Mucosa of descending colon (tissue), 3 donors: ENCODE results near the gene CDH4. TPM values are rescaled to one million over a fixed set of nuclear protein-coding genes. Genes with fewer than 3 reads are reported as not detected.

Experiments used
- ATAC-seq: fragments of 200-7000 bp; cut with Tn5 transposase; one replicate; pipeline ENCODE4 v1.9.1; 2020; ENCODE audit warnings: mild to moderate bottlenecking, moderate library complexity
- DNase-seq, 3 donors: peaks; one replicate each; pipeline ENCODE4 v3.0.0-alpha.2; 2020
- H3K36me3 ChIP-seq: fragments of 200-600 bp; one replicate; pipeline ENCODE4 v1.8.0; 2021; ENCODE audit warnings: low read depth, mild to moderate bottlenecking
- H3K4me1 ChIP-seq: fragments of 200-600 bp; one replicate; pipeline ENCODE4 v1.8.0; 2021; ENCODE audit warnings: low read depth, mild to moderate bottlenecking
- H3K4me3 ChIP-seq: fragments of 200-600 bp; one replicate; pipeline ENCODE4 v1.8.0; 2021; ENCODE audit warnings: mild to moderate bottlenecking
- H3K9me3 ChIP-seq: fragments of 200-600 bp; one replicate; pipeline ENCODE4 v1.8.0; 2021; ENCODE audit warnings: mild to moderate bottlenecking
- intact Hi-C, 2 donors: fragments of 100-400 bp; cut with DNase I in 1 of 2; cut with micrococcal nuclease in 1 of 2; formaldehyde crosslinking; loops; one replicate each; pipeline versions ENCODE4 v1.11.0 to v1.11.1; 2022; cut with DNase I, micrococcal nuclease
- total RNA-seq, 3 donors: library from RNA; stranded (reverse); fragmentation: NEBNext Ultra II Directional in 2 of 3; extraction: Animal tissue kit (Norgen Biotek cat#: 25700) in 2 of 3; gene quantifications; one replicate each; pipeline versions ENCODE4 v1.2.1 to v1.2.4, GENCODE V29; 2021 to 2023
- TF ChIP-seq, protein P1 (sequence below): fragments of 200-600 bp; IDR thresholded peaks from one replicate; pipeline ENCODE4 v1.8.0; 2022; ENCODE audit warnings: antibody characterized with exemption, mild to moderate bottlenecking
- donor health status: DM: no; HTN: no; CAD: no; lungs with moderate emphysema.
- donor health status: DM: no; HTN: no; CAD: no.
- donor health status: DM: no; HTN: yes; CAD: no.

Gene CDH4
- total RNA-seq, 3 donors from 2014 or later = 0.16 TPM; not detected in 2

DNA sequence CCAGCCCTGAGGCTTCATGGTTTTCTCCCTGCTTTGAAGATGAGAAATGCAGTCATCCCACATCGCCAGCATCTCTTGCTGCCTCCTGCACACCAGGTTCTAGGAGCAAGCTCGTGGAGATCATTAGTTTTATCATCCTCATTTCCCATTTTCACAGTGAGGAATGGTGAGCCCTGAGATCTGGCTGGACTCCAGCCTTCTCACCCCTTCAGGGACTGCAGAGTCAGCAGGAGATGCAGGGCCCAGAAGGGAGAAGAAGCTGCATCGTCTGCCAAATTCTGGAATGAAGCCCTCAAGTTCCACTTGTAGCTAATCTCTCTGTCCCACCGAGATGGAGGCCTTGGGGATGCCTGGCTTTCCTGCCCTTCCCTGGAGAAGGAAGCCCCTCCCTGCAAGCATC is 596.8 kb downstream of the CDH4 start:
- DNase-seq = peak in 1 of 3 donors; percentile 1
- Histone ChIP-seq H3K9me3 (no peaks in the 10 kb centered on the region), H3K4me1 (no peaks in the 10 kb centered on the region), H3K4me3 (no peak overlapping the region), H3K36me3 (no peaks in the 10 kb centered on the region)
- no peak for ATAC-seq
- intact Hi-C loops = no loop called here
- TF ChIP-seq, protein P1, sequence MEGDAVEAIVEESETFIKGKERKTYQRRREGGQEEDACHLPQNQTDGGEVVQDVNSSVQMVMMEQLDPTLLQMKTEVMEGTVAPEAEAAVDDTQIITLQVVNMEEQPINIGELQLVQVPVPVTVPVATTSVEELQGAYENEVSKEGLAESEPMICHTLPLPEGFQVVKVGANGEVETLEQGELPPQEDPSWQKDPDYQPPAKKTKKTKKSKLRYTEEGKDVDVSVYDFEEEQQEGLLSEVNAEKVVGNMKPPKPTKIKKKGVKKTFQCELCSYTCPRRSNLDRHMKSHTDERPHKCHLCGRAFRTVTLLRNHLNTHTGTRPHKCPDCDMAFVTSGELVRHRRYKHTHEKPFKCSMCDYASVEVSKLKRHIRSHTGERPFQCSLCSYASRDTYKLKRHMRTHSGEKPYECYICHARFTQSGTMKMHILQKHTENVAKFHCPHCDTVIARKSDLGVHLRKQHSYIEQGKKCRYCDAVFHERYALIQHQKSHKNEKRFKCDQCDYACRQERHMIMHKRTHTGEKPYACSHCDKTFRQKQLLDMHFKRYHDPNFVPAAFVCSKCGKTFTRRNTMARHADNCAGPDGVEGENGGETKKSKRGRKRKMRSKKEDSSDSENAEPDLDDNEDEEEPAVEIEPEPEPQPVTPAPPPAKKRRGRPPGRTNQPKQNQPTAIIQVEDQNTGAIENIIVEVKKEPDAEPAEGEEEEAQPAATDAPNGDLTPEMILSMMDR = no peak

DNA sequence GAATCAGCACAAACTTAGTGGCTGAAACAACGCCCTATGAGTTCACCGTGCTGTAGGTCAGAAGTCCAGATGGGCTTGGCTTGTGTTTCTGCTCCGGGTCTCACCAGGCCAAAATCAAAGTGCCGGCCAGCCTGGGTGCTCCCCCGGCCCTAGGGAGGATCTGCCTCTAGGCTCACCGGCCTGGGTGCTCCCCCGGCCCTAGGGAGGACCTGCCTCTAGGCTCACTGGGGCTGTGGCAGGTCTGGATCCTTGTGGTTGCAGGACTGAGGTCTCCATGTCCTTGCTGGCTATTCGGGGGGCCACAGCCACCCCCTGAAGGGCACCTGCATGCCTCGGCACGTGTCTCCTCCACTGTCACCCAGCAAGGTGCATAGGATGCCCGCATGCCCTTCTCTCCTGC is 597.3 kb downstream of the CDH4 start:
- TF ChIP-seq, protein P1 = no peak
- Histone ChIP-seq H3K9me3 (no peaks in the 10 kb centered on the region), H3K4me3 (no peak overlapping the region), H3K4me1 (no peaks in the 10 kb centered on the region), H3K36me3 (no peaks in the 10 kb centered on the region)
- DNase-seq = peak in 2 of 3 donors; percentile 2 to 26
- intact Hi-C loops = no loop called here
- ATAC-seq = no peak

DNA sequence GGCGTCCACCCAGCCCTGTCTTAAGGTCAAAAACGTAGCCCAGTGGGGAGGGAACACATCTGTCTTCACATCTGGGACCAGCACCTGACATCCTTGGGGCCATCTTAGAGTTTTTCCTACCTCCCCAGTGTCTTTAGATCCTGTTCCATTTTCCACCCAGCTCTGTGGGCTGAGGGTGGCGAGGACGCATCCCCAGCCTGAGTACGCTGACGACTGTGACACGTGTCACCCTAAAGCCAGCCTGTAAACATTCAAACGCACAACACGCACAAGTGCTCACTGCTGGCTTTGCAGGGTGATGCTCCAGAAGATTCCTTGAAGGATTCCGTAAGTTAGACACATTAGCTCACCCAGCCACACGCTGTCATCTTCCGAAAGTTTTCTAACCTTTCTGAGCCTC is 597.8 kb downstream of the CDH4 start:
- H3K9me3 ChIP-seq = no peaks in the 10 kb centered on the region
- H3K36me3 ChIP-seq = no peaks in the 10 kb centered on the region
- H3K4me1 ChIP-seq = no peaks in the 10 kb centered on the region
- TF ChIP-seq, protein P1 = no peak
- intact Hi-C loops = no loop called here
- no peak overlapping the region for H3K4me3 ChIP-seq
- ATAC-seq (no peak), DNase-seq (peak in 2 of 3 donors; percentile 4 to 6)

DNA sequence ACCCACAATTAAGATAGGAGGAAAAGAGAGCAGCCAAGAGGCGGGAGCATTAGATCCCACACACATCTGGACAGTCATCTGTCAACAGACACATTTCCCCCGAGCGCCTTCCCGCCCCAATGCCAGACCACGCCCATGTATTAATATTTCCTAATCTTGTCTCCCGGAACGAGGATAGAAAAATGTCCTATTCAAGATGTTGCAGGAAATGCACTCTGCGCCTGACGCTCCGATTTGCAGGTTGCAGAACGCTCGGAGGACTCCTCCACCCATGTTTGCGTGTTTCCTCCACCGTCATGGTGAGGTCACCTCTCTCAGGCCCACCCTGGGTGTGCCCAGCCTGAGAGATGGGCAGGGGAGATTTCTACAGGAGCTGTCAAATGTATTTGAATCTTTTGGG is 598.4 kb downstream of the CDH4 start:
- TF ChIP-seq, protein P1 = no peak
- Histone ChIP-seq H3K36me3 (no peaks in the 10 kb centered on the region), H3K9me3 (no peaks in the 10 kb centered on the region), H3K4me1 (no peaks in the 10 kb centered on the region), H3K4me3 (no peak overlapping the region)
- intact Hi-C loops = no loop called here
- ATAC-seq (no peak), DNase-seq (peak in 1 of 3 donors; percentile 11)

DNA sequence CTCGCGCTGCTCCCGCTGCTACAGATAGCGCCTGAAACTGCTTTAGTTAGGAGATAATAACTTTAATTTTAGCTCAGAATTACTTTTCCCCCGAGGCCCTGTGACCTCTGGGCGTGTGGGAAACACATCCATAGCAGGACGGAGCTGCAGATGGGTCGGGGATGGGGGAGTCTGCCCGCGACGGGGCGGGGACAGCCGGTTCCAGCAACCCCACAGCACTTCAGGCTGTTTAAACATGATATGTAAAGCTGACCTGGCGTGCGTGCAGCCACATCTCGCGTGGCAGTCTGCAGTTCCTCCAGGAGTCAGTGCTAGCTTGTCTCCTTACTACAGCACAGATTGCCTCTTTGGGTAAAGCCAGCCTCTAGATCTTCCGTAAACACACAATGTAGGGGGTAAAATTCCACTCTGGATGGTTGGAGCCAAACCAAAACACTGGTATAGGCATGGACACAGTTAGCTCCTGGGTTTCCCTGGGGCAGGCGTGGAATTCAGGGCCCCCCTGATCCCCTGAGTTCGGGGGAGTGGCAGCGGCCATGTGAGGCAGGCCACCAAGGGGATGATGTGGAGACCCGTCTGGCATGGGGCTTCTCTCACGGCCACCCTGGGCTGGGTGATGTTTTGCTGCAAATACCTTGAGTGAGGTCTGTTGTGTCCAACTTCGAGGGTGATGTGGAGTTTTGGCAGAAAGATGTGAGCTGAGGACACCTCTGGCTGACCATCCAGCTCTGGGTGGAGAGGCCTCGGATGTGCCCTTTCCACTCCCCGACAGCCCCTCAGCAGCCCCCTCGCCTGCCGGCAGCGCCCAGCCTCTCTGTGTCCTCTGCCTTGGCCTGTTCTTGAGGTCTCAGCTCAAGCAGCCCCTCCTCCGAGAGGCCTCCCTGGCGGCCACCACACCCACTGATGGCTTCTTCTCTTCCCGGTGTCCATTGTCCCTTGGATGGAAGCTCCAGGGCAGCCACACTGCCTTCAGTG is 599.2 kb downstream of the CDH4 start:
- no peaks in the 10 kb centered on the region for H3K4me1 ChIP-seq
- ATAC-seq (no peak), DNase-seq (peak in 2 of 3 donors; percentile 14 to 28)
- H3K9me3 ChIP-seq = no peaks in the 10 kb centered on the region
- no peaks in the 10 kb centered on the region for H3K36me3 ChIP-seq
- H3K4me3 ChIP-seq = no peak overlapping the region
- intact Hi-C loops = no loop called here
- TF ChIP-seq, protein P1 = no peak
